Stomach (tissue), 4 donors: Measurements from ENCODE around the gene ZFPM1.

ENCODE experiments used
- CTCF ChIP-seq, 7 experiments: fragments of 450-650 bp in 4 of 7; fragments of 200-600 bp in 3 of 7; sonication (generic) in 3 of 7; IDR thresholded peaks; one replicate each; pipeline ENCODE4 v1.5.1; 2016 to 2019; ENCODE audit warnings: antibody characterized with exemption in 7 of 7, control low read depth in 2 of 7, mild to moderate bottlenecking in 1 of 7
- POLR2A ChIP-seq, 4 donors: fragments of 450-650 bp; IDR thresholded peaks; one replicate each; pipeline ENCODE4 v1.6.1; 2016; ENCODE audit warnings: antibody characterized with exemption in 4 of 4, control low read depth in 2 of 4, mild to moderate bottlenecking in 1 of 4, moderate library complexity in 1 of 4
- POLR2AphosphoS5 ChIP-seq, 3 donors: sonication (generic); formaldehyde crosslinking; IDR thresholded peaks; one replicate each; pipeline ENCODE4 v1.6.1; 2016; ENCODE audit warnings: antibody characterized with exemption in 3 of 3

- no peak for TF ChIP-seq CTCF (IDR thresholded peaks at IDR 0.05)
- TF ChIP-seq POLR2AphosphoS5 (IDR thresholded peaks at IDR 0.05) = no peak
- TF ChIP-seq POLR2A (IDR thresholded peaks at IDR 0.05) = no peak
Measured at GRCh38 chr16:88406096-88407041, 46.7 kb upstream of the ZFPM1 start.
